LoVo (cell line): ENCODE data around the gene ADIPOR2.

Experiments used
- DNase-seq: peaks from one replicate; pipeline ENCODE4 v3.0.0-alpha.2; 2016; ENCODE audit warnings: low spot score

ADIPOR2 gene

DNA sequence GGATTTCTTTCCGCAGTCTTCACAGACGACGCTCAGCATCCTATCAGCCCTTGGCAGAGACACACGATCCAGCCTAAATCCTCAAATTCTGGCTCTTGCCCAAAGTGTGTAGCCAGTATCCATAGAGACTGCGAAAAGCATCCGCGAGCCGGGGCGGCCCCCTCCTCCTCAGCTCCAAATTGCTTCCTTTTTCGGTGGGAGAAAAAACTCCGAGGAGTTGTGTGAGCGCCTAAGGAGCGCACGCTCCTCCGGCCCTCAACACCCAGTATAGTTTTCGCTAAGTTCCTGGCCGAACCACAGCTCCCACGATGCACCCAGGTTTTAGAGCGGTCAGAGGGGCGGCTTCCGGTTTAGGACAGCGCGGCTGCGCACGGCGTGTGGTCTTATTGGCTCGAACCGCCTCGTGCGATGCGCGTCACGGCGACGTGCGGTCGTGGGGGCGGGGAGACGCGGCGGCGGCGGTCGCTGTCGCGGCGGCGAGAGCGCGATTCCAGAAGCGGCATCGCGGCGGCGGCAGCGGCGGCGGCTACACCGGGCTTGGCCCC lies at the start of gene ADIPOR2:
Gene ADIPOR2 (plus strand): TSS at position 493 of the 545 bp plus-strand sequence. CDS start 63,274 bp downstream, outside the sequence.
- peak; percentile 98 for DNase-seq

- no peak for DNase-seq
Measured at GRCh38 chr12:1642513-1642912, 48.4 kb upstream of the ADIPOR2 start.

- DNase-seq: no peak
Measured at GRCh38 chr12:1643043-1643442, 47.8 kb upstream of the ADIPOR2 start.

DNA sequence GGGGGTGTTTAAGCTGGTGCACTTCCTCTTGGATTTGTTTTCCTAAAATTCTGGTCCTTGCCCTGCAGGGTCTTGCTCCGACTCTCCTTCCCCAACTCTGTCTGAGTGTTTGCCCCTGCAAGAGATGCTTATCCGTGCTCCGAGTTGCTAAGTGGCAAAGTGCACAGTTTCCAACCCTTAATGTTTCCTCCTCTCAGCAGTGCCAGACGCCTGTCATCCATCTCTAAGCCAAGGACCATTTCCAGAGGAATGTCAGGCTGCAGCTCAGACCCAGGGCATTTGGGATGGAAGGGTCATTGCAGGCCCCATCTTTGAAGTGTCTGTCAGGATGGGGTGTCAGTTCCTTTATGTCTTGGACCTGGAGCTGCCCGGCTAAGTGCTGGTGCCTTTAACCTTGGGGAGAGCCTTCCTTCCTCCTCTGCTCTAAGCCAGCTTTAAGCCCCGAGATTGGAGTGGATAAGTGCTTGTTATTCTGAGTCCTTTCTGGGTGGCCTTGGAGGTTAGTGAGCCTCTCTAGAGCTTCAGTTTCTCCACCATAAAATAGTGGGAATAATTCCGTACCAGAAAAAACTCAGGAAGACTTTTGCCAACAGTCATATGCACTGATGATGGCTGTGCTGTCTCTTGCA lies 46.9 kb upstream of the ADIPOR2 start:
- DNase-seq: no peak

GRCh38 chr12:1644534-1645438 lies 46.1 kb upstream of the ADIPOR2 start:
- DNase-seq: no peak

DNA sequence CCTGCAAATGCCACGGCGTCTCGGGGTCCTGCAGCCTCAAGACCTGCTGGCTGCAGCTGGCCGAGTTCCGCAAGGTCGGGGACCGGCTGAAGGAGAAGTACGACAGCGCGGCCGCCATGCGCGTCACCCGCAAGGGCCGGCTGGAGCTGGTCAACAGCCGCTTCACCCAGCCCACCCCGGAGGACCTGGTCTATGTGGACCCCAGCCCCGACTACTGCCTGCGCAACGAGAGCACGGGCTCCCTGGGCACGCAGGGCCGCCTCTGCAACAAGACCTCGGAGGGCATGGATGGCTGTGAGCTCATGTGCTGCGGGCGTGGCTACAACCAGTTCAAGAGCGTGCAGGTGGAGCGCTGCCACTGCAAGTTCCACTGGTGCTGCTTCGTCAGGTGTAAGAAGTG lies 45.1 kb upstream of the ADIPOR2 start:
- no peak for DNase-seq

- DNase-seq: no peak
Measured at GRCh38 chr12:1646569-1647284, 44.1 kb upstream of the ADIPOR2 start.

- no peak for DNase-seq
Measured at GRCh38 chr12:1647285-1647669, 43.6 kb upstream of the ADIPOR2 start.

DNA sequence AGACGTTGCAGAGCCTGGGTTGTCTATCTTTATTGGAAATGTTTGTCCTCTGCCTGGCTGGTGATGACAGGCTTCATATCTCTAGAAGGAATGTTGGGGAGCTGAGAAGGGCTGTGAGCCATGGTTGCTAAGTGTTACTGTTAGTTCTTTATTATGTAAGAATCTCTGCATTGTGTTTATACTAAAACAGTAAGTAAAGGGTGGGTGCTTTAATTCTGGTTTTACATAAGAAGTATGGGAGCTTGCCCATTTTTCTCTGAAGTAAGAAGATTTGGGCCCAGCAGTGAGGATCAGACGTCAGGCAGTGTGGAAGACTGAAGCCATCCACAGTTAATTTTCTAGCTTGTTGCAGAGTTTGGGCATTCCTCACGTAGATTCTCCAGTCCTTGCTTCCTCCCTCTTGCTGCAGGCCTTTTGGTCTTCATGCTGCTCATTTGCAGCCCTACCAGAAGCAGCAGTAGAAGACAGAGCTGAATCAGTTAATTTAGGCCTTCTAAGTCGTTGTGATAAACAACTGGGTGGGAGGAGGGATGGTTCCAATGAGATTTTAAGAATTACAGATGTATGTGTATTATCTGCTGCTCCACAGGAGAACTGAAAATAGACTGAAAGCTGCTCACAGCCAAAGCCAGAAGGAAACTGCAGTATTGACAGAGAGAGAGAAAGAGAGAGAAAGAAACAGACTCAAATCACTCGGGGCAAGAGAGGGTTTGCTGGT lies 40.5 kb upstream of the ADIPOR2 start:
- no peak for DNase-seq

DNA sequence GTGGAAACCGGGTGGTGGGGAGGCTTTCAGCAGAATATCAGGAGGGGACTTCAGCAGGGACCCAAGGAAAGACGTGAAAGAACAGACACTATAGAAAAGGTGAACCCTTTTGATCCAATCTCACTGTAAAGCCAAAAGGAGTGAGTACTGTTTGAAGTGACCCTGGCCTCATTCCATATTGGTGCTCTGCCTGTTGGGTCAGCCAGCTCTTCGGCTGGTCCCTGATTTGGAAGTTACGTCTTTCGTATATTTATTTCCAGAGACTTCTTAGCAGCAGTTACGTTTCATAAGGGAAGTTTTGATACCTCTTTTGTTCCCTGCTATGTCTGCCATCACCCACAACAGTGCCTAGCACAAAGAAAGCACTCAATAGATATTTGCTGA lies 39.9 kb upstream of the ADIPOR2 start:
- DNase-seq: no peak

DNA sequence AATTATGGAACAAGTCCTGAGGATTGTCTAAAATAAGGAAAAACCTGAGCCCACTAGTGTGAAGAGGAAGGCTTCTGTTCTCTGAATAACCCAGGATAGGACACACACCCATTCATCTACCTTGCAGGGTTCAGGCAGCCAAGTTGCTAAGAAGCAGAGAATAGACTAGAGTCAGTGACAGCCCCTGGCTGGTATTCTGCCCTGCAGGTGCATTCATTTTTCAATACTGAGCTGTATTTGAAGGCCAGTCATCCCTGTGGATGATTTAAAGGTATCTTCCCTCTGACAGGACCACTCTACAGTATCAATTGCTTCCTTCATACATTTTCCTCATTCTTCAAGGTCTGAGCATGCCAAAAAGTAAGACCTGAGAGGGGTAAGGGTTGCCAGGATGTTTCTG lies 38.9 kb upstream of the ADIPOR2 start:
- DNase-seq: no peak

- DNase-seq: no peak
Measured at GRCh38 chr12:1655225-1655788, 35.6 kb upstream of the ADIPOR2 start.

DNA sequence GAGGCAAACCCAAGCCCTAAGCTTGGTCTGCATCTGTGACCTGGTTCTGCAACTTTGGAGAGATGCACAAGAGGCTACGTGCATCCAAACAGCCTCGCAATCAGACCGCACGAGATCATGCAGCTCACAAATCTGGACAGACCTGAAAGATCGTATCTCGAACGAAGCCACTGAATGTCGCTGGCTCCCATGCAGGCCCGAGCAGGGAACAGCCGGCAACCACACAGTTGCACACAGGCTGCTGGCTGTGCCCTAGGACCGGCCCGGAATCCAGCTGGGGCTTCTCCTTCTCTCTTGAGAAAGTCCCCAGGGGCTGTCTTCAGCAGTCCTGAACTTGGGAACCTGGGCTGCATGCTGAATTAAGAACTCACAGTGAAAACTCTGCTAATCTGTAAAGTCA lies 34.0 kb upstream of the ADIPOR2 start:
- no peak for DNase-seq

- no peak for DNase-seq
Measured at GRCh38 chr12:1657688-1658087, 33.2 kb upstream of the ADIPOR2 start.

- peak; percentile 57 for DNase-seq
Measured at GRCh38 chr12:1660304-1661187, 30.3 kb upstream of the ADIPOR2 start.

- peak; percentile 92 for DNase-seq
Measured at GRCh38 chr12:1661553-1662335, 29.1 kb upstream of the ADIPOR2 start.

DNA sequence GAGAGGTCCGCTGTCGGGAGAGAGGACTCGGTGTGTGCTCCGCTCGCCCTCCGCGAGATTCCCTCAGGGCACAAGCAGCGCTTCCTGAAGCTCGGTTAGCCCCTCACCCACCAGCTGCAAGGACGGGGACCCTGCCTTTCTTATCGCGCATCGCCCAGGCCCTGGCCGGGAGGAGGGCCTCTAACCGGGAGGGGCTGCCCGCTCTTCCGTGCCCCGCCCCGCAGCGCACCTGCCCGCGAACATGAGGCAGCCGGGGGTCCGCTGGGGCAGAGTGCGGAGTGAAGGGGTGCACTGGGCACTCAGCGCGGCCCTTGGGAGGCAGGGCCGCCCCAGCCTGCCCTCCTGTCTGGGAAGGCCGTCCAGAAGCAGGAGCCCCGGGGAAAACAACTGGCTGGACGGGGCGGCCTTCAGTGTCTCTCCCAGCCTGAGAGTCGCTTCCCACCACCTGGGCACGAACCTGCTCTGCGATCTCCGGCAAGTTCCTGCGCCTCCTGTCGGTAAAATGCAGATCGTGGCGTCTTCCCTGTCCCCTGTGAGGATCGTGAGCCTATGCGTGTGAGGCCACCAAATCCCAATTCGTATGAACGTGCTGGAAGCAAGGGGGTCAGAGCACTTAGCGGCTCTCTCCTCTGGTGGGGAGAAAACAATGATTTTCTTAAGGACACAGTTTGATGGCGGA lies 28.0 kb upstream of the ADIPOR2 start:
- no peak for DNase-seq

DNA sequence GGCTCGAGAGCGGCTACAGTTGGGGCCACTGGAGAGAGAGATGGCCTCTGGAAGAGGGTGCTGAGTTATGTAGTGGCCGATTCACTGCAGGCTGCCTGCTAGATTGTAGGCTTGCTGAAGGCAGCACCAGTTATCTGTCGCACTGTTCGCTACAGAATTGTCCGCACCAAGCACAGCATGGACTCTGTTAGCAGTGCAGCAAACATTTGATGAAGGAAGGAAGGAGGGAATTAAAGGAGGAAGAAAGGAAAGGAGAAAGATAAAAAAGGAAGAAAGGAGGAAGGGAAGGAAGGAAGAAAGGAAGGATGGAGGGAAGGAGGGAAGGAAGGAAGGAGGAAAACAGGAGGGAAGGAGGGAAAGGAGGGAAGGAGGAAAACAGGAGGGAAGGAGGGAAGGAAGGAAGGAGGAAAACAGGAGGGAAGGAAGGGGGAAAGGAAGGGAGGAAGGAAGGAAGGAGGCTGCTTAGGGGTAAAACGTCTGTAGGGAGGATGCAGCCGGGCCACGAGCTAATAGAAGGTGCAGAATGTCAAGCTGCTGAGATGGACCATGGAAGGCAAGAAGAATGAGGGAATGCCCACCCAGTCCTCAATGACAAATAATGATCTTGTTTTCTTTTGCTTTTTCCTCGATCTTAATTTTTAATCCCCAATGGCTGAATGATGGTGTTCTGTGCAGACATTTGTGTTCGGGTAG lies 27.3 kb upstream of the ADIPOR2 start:
- DNase-seq: no peak

DNA sequence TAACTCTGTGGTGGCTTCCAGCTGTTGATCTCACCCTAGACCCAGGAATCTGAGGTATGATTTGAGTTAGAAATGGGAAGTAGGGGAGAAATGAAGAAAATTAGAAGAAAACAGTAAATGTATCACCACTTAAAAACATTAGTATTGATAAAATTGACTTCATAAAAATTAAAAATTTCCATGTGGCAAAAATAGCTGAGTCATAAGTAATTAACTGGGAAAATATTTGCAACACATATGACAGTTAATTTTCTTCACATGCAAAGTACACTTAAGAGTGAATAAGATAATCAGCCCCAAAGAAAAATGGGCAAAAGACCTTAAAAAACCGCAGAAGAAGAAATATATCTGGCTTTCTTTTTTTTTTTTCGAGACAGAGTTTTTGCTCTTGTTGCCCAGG lies 25.5 kb upstream of the ADIPOR2 start:
- no peak for DNase-seq
